GM21423 (cell line): ENCODE results near the gene PFKFB3.

Experiments
- ATAC-seq: cut with Tn5 transposase; IDR thresholded peaks from one replicate; pipeline ENCODE4 v1.9.1; 2021; ENCODE audit warnings: mild to moderate bottlenecking, moderate library complexity; ENCODE audit not compliant: unreplicated experiment

Gene PFKFB3

GRCh38 chr10:6297951-6298381 is 95.2 kb downstream of the PFKFB3 start:
- no peak for ATAC-seq

GRCh38 chr10:6298428-6298827 is 95.7 kb downstream of the PFKFB3 start:
- no peak for ATAC-seq

DNA sequence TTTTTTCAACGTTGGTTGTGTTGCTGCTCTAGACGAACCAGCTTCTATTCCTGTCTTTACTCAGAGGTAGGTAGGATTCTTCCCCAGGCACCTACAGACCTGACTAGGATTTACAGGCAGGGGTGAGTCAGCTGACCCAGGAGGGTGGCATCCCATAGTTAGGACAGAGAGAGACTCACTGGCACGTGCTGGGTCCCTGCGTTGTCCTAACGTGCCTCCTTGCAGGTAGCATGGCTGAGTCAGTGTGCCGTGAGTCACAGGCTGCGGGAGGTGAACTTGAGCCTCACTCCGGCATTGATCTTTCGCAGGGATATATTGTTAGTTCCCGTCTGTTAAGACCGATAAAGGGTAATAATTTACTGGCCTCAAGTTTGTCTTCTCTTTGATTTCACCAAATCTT is 96.5 kb downstream of the PFKFB3 start:
- no peak for ATAC-seq

GRCh38 chr10:6299743-6300105 is 97.0 kb downstream of the PFKFB3 start:
- ATAC-seq, result no peak

GRCh38 chr10:6300106-6300783 is 97.5 kb downstream of the PFKFB3 start:
- peak; percentile 88 for ATAC-seq

DNA sequence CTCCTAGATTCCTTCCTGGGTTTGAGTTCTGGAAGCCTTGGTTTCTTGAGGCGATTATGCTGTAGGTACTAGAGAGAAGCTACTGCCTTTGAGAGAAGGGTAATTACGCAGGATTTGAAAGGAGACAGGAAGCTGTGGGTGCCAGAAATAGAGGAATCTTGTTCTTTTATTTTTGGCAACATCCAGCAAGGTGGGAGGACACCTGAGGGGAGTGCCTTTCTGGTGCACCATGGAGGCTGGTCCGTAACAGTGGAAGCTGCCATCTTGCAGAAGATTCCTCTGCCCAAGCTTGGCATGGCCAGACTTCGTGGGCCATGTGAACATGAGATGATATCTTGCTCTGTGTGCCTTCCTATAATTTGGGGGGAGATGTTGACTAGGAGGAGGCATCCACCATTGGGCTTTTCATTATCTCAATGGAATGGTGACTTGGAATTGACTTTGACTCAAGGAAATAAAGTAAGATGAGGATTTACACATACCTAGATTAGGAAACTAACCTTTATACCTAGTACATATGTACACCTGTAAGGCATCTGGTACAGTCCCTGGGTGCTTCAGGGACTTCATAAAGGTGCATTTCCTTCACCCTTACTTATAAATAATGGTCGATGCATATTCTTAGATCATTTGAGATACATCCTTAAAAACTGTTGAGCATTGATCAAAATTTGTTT is 98.2 kb downstream of the PFKFB3 start:
- ATAC-seq, result no peak

DNA sequence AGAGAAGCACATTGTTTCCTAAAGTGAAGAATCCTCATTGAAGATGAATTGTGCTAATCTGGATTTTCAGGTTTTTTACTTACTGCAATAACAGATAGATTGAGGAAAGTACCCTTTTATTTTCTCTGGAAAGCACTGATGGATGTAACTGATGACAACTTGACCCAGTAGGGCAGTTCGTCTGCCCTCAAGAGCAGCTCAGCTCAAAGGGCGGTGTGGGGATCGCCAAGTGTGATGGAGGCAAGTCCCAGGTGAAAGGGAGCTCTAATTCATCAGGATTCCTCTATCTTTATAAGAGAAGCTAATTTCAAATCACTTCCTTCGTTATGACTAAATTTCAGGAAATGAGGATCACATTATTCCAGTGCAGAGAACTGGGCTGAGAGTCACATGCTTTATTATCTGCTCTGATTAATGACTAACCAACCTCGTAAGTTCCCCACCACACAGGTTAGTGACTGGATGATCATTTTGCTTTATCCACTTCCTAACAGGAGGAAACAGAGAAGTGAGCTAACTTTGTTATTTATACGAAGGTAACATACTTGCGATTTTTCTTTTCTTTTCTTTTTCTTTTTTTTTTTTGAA is 98.8 kb downstream of the PFKFB3 start:
- ATAC-seq, result no peak
